Measurements from ENCODE around the gene GBX1. TPM values are rescaled to one million over a fixed set of nuclear protein-coding genes. Genes with fewer than 3 reads are reported as not detected.

GBX1 gene
- total RNA-seq, result not detected in 2 replicates

GRCh38 chr7:151167197-151167961, at the start of gene GBX1:
Gene GBX1, minus strand, starts transcription at chr7:151167694. Its CDS starts 146 bp downstream, at chr7:151167548.
- intact Hi-C loops (cut with micrococcal nuclease), result no loop called here

GRCh38 chr7:151215396-151215795, 47.9 kb upstream of the GBX1 start:
- intact Hi-C loops (cut with micrococcal nuclease), result no loop called here

- intact Hi-C loops (cut with micrococcal nuclease), result no loop called here
These were observed 46.3 kb upstream of the GBX1 start for GRCh38 chr7:151213826-151214225.

- intact Hi-C loops (cut with micrococcal nuclease), result no loop called here
These were observed 45.1 kb upstream of the GBX1 start for GRCh38 chr7:151212626-151213025.

GRCh38 chr7:151211155-151211772, 43.8 kb upstream of the GBX1 start:
- intact Hi-C loops (cut with micrococcal nuclease), result no loop called here

GRCh38 chr7:151210087-151210854, 42.8 kb upstream of the GBX1 start, which contains the start of gene H2BK1:
Gene H2BK1, minus strand, starts transcription at chr7:151210488. Its CDS starts 170 bp downstream, at chr7:151210318.
- intact Hi-C loops (cut with micrococcal nuclease), result no loop called here

- intact Hi-C loops (cut with micrococcal nuclease), result no loop called here
These were observed 42.1 kb upstream of the GBX1 start for GRCh38 chr7:151209588-151209987.

- intact Hi-C loops (cut with micrococcal nuclease), result no loop called here
These were observed 40.9 kb upstream of the GBX1 start for GRCh38 chr7:151208253-151208862.

GRCh38 chr7:151207804-151208203, 40.3 kb upstream of the GBX1 start:
- intact Hi-C loops (cut with micrococcal nuclease), result no loop called here

- intact Hi-C loops (cut with micrococcal nuclease), result no loop called here
These were observed 39.8 kb upstream of the GBX1 start for GRCh38 chr7:151207315-151207714.

- intact Hi-C loops (cut with micrococcal nuclease), result no loop called here
These were observed 39.4 kb upstream of the GBX1 start for GRCh38 chr7:151206914-151207313.

GRCh38 chr7:151205730-151206129, 38.2 kb upstream of the GBX1 start:
- intact Hi-C loops (cut with micrococcal nuclease), result no loop called here

GRCh38 chr7:151204383-151205032, 37.0 kb upstream of the GBX1 start:
- intact Hi-C loops (cut with micrococcal nuclease), result no loop called here

GRCh38 chr7:151202836-151203235, 35.3 kb upstream of the GBX1 start:
- intact Hi-C loops (cut with micrococcal nuclease), result no loop called here

- intact Hi-C loops (cut with micrococcal nuclease), result no loop called here
These were observed 34.3 kb upstream of the GBX1 start for GRCh38 chr7:151201751-151202150.

GRCh38 chr7:151201344-151201743, 33.9 kb upstream of the GBX1 start:
- intact Hi-C loops (cut with micrococcal nuclease), result no loop called here

GRCh38 chr7:151198945-151199848, 31.7 kb upstream of the GBX1 start:
- intact Hi-C loops (cut with micrococcal nuclease), result no loop called here

GRCh38 chr7:151197932-151198331, 30.4 kb upstream of the GBX1 start:
- intact Hi-C loops (cut with micrococcal nuclease), result no loop called here

- intact Hi-C loops (cut with micrococcal nuclease), result no loop called here
These were observed 28.3 kb upstream of the GBX1 start for GRCh38 chr7:151195616-151196450.
